ENCODE results near the gene RAB3GAP2.
"Not testable (repeated sequence)": the region's sequence is repeated elsewhere in the genome, so short reads cannot be mapped to it uniquely, and the experiment has no call there.

The RAB3GAP2 gene

DNA sequence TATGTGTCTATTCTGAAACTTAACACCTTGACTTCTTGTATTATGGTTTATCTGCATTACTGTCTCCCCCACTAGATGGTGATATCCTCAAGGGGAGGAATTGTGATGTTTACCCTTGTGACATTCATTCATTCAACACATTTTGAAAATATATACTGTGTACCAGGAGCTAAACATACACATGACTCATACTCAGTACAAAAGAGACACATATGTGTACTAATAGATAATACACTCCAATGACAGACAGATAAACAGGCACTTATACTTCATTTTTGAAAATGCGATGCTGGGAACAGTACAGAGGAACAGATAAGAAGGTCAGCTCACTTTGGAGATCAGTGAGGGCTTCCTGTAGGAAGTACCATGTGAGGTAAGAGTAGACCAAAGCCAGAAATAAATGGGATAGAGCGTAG lies 8.9 kb upstream of the RAB3GAP2 start:
- DNase-seq, result peak; percentile 58

DNA sequence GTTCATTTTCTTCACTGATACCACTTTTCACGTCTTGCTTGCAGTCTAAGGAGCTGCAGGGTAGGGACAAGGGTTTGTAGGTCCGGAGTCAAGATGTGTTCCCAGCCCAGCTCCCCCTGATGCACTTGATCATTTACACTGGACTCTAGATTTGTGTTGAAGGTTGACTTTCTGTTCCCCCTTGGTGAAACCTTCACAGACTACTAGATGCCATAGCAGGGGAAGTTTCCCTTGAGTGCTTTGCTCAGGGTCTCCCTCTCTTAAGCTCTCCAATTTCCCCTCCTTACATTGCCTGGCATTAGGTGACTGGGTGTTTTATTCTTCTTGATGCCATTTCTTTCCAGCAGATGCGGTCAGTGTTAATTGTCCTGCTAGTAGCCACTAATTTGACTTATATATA lies 8.0 kb upstream of the RAB3GAP2 start:
- DNase-seq, result no peak

DNA sequence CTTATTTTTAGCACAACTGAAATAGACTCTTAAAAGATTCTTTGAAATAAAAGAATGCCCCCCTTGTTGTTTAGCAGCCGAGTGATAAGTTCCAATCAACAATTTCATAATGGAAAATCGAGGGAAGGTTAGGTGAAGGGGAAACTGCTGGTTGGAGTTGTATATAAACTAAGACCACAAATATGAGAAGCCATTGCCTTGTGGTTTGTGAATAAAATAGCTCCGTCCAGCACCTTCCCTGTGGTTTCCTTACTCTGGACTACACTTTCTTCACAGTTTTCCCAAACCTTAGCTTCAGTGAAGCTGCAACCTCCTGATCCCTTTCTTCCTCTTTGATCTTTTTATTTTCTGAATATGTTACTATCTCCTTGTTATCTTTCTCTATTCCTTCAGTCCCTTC lies 6.7 kb upstream of the RAB3GAP2 start:
- DNase-seq, result no peak

DNA sequence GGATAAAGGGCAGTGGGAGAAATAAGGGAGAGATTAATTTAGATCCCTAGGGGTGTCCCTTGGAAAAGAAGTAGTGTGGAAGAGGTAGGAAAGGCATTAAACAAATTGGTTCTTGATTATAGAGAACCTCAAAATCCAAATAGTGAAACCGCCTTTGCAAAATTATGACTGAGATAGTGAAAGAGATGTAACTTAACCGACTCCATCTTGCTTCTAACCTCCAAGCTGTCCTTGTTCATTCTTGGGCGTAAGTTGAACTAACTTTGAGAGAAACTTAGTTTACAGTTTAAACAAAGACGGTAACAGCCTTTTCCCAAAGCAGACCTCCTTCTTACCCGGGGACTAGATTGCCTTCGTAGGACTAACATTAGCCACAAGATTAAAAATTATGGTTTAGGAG lies 3.2 kb upstream of the RAB3GAP2 start:
- DNase-seq, result no peak

DNA sequence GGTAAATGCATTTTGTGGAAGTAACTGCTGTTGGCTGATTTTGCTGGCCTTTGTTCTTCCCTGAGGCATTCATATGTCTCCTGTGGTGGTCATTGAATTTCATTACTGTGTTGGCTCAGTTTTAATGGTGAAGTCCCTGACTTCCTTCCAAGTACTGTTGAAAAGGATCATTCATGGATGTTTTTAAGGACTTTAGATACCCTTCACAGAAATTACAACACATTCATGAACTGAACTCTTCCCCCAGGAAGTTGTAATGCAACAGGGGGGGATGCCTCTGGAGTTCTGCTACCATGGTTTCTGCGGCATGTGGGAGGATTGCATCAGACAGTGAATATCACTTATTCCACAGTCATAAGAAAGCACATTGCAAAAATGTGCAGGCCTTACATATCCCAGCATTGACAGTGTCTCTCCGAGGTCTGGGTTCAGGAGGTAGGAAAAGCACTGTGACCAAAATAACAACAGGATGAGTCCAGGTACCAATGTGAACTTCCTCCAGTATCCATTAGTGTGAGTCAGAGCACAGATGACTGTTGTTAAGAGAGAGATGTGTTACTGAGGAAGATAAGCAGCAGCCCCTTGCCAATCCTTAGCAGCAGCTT lies 2.1 kb upstream of the RAB3GAP2 start:
- no peak for DNase-seq

DNA sequence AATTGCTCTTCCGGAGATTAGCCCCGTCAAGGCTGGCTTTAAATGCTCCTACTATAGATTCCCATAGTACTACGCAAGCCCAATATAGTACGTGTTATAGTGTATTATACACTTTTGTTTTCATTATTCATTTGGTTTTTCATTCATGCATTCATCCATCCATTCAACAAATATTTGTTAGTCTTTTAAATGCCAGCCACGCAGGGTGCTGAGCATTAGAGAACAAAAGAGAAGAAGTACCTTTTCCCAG lies 513 bp upstream of the RAB3GAP2 start:
- no peak for DNase-seq

DNA sequence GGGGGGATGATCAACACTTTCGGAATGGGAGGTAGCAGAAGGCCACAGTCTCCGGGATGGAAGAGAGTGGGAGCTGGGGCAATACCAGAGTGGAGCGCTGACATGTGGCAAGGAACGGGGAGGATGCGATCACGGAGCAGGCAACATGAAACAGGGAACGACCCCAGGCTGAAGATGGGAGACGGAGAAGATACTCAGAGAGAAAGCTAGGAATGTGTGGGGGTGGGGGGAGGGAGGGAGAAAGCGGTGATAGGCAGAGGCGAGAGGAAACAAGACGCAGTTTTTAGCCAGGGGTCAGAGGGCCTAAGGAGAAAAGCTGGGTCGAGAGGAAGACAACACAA lies 577 bp downstream of the RAB3GAP2 start:
- DNase-seq, result peak; percentile 46

DNA sequence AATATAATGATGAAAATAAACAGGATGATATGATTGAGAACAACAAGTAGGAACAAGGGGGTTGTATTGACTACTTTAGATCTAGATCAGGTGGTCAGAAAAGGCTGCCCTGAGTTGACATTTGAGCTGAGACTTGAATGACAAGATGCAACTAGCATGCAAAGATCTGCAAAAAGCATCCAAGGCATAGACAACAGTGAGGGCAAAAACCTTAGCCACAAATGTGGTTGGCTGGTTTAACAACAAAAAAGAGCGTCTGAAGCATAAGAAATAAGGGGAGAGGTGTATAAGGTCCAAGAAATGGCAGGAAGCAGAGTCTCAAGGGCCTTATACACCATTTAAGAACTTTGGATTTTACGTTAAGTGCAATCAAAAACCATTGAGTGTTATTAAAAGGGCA lies 3.2 kb downstream of the RAB3GAP2 start:
- DNase-seq, result no peak

DNA sequence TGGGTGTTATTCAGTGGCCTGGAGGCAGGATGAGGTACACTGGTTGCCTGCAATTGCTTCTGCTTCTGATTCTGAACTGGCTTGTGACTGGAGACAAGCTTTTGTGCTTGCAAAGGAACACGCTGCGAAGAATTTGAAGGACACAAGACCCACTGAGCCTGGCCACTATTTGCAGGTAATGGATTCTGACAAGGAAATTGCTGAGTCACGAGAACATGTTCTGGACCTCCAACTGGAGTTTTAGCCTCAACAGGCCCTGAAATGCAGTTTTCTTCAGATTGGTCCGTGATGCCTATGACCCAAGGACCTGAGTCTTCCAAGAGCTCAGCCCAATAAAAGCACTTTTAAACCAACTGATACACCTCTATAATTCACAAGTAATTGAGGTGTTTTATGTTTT lies 4.6 kb downstream of the RAB3GAP2 start:
- DNase-seq, result no peak

DNA sequence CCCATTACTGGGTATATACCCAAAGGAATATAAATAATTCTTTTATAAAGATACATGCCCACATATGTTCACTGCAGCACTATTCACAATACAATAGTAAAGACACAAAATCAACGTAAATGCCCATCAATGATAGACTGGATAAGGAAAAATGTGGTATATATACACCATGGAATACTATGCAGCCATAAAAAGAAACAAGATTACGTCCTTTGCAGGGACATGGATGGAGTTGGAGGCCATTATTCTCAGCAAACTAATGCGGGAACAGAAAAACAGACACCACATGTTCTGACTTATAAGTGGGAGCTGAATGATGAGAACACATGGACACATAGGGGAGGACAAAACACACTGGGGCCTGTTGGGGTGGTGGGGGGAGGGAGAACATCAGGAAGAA lies 12.0 kb downstream of the RAB3GAP2 start:
- not testable (repeated sequence) for DNase-seq

DNA sequence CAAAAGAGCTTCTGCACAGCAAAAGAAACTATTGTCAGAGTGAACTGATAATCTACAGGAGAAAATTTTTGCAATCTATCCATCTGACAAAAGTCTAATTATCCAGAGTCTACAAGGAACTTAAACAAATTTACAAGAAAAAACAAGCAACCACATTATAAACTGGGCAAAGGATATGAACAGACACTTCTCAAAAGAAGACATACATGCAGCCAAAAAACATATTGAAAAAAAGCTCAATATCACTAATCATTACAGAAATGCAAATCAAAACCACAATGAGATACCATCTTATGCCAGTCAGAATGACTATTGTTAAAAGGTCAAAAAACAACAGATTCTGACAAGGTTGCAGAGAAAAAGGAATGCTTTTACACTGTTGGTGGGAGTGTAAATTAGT lies 12.5 kb downstream of the RAB3GAP2 start:
- DNase-seq, result not testable (repeated sequence)

DNA sequence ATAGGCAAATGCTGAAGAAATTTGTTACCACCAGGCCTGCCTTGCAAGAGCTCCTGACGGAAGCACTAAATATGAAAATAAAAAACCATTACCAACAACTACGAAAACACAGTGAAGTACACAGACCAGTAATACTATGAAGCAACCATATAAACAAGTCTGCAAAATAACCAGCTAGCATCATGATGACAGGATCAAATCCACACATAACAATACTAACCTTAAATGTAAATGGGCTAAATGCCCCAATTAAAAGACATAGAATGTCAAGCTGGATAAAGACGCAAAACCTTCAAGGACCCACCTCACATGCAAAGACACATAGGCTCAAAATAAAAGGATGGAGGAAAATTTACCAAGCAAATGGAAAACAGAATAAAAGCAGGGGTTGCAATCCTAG lies 16.1 kb downstream of the RAB3GAP2 start:
- DNase-seq, result not testable (repeated sequence)

DNA sequence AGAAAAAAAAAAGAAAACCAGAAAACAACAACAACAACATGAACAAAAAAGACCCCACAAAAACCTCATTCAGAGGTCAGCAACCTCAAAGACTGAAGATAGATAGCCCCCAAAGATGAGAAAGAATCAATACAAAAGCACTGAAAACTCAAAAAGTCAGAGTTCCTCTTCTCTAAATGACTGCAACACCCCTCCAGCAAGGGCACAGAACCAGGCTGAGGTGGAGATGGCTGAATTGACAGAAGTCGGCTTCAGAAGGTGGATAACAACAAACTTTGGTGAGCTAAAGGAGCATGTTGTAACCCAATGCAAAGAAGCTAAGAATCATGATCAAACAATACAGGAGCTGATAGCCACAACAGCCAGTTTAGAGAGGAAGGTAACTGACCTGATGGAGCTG lies 17.0 kb downstream of the RAB3GAP2 start:
- DNase-seq, result no peak

DNA sequence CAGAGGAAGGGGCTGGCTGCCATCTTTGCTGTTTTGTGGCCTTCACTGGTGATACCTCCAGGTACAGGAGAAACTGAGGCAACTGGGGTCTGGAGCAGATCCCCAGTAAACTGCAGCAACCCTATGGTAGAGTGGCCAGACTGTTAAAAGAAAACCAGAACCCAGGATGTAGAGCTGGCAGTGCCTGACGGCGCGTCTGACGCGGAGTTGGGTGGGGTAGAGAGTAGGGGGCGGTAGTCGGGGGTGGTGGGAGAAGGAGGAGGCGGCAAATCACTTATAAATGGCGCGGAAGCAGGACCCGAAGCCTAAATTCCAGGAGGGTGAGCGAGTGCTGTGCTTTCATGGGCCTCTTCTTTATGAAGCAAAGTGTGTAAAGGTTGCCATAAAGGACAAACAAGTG lies 19.0 kb downstream of the RAB3GAP2 start:
- not testable (repeated sequence) for DNase-seq

DNA sequence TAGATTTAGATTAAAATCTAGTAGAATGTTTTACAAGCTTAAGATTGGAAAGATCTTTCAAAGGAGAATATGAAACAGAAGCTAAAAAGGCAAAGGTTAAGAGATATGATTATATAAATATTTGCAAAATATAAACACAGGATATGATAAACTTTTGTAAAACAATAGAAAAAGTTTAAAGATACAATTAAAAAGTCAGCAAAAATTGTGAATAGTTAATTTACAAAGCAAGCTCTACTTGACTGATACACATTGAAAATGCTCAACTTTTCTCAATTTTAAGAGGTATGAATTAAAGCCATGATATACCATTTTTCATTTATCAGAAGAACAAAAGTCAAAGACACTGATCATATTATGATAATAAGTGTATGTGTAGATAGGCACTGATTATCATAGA lies 21.0 kb downstream of the RAB3GAP2 start:
- DNase-seq, result no peak

DNA sequence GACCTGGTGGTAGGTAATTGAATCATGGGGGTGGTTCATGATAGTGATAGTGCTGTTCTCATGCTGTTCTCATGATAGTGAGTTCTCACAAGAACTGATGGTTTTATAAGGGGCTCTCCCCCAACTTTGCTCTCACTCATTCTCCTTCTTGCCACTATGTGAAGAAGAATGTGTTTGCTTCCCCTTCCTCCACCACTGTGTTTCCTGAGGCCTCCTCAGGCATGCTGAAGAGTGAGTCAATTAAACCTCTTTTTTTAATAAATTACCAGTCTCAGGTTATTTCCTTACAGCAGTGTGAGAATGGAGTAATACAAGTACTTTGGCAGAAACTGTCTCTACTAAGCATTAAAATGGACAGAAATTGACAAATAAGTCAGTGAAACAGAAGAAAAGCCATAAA lies 21.6 kb downstream of the RAB3GAP2 start:
- DNase-seq, result no peak

DNA sequence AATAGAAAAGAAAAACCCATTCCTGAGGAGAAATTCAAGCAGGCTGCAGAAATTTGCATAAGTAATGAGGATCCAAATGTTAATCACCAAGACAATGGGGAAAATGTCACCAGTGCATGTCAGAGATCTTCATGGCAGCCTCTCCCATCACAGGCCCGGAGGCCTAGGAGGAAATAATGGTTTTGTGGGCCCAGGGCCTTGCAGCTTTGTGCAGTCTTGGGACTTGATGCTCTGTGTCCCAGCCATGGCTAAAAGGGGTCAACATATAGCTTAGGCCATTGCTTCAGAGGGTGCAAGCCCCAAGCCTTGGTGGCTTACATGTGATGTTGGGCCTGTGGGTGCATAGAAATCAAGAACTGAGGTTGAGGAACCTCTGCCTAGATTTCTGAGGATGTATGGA lies 22.7 kb downstream of the RAB3GAP2 start:
- no peak for DNase-seq

DNA sequence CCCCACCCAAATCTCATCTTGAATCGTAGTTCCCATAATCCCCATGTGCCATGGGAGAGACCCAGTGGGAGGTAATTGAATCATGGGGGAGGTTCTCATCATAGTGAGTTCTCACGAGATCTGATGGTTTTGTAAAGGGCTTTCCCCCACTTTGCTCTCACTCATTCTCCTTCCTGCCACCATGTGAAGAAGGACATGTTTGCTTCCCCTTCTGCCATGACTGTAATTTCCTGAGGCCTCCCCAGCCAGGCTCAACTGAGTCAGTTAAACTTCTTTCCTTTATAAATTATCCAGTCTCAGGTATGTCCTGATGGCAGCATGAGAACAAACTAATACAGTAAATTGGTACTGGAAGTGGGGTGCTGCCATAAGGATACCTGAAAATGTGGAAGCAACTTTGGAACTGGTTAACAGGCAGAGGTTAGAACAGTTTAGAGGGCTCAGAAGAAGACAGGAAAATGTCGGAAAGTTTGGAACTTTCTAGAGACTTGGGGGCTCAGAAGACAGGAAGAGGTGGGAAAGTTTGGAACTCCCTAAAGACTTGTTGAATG lies 23.5 kb downstream of the RAB3GAP2 start:
- not testable (repeated sequence) for DNase-seq

DNA sequence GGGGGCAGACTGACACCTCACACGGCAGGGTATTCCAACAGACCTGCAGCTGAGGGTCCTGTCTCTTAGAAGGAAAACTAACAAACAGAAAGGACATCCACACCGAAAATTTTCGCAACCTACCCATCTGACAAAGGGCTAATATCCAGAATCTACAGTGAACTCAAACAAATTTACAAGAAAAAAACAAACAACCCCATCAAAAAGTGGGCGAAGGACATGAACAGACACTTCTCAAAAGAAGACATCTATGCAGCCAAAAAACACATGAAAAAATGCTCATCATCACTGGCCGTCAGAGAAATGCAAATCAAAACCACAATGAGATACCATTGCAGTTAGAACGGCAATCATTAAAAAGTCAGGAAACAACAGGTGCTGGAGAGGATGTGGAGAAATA lies 26.4 kb downstream of the RAB3GAP2 start:
- not testable (repeated sequence) for DNase-seq

DNA sequence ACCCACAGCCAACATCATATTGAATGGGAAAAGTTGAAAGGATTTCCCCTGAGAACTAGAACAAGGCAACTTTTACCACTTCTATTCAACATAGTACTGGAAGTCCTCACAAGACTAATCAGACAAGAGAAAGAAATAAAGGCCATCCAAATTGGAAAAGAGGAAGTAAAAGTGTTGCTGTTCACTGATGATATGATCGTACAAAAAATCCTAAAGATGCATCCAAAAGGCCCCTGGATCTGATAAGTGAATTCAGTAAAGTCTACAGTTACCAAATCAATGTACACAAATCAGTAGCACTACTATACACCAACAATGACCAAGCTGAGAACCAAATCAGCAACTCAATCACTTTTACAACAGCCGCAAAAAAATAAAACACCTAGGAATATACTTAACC lies 28.3 kb downstream of the RAB3GAP2 start:
- no peak for DNase-seq

DNA sequence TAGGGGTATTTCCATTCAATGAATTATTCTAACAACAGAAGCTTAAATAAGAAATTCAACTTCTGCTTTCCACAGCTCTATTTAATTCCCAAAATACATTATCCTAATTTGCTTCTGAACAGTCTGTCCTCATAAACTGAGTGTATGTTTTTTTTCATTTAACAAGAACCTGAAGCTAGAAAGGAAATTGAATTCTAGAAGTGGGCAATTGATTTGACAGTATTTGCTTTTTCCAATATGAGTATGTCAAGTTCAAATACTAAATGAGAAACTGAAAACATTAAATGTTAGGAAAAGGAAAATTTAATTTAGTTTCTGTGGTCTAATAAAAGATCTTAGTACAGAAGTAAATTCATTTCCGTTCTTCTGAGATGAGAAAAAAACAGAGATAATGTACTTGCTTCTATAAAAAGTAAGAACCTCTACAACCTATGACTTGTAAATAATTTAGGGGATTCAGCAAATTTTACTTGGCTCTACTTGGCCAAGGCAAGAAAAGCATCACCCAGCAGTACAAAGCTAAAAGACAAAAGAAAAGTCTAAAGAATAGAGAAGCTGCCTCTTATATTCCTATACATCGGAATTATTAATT lies 31.1 kb downstream of the RAB3GAP2 start:
- DNase-seq, result no peak

DNA sequence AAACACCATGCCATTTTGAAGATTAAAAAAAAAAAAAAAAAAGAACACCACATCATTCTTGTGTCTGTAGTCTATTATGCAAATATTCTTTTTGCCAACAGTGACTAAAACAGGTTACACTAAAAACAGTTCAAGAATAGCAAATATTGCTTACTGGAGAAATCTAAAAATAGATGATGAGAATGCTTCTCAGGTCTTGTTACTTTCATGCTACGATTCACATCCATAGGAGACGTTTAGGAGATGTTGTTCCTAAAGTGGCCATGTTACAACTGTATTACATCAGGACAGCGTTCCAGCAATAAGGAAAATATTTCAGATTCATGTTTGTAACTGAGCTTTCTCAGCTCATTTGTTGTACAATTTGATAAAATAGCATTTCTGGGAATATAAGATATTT lies 32.3 kb downstream of the RAB3GAP2 start:
- DNase-seq, result no peak

DNA sequence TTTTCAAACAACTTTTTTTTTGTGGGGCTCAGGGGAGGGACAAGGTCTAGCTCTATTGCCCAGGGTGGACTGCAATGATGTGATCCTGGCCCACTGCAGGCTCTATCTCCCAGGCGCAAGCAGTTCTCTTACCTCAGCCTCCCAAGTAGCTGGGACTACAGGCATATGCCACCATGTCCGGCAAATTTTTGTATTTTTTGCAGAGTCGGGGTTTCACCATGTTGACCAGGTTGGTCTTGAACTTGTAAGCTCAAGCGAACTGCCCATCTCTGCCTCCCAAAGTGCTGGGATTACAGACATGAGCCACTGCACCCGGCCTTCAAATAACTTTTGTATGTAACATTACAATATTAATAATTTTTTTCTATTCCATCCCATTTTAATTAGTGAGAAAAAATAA lies 33.0 kb downstream of the RAB3GAP2 start:
- no peak for DNase-seq

DNA sequence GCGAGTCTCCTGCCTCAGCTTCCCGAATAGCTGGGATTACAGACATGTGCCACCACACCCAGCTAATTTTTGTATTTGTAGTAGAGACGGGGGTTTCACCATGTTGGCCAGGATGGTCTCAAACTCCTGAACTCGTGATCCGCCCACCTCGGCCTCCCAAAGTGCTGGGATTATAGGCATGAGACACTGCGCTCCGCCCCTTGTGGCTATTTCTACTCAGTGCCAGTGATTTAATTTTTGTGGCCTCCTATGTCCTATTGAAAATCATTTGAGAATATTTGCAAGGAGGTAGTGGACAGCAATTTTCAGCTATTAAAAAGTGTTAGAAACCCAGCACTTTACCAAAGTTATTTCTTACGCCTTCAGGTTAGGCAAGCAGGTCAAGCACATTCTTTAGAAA lies 36.0 kb downstream of the RAB3GAP2 start:
- DNase-seq, result not testable (repeated sequence)

DNA sequence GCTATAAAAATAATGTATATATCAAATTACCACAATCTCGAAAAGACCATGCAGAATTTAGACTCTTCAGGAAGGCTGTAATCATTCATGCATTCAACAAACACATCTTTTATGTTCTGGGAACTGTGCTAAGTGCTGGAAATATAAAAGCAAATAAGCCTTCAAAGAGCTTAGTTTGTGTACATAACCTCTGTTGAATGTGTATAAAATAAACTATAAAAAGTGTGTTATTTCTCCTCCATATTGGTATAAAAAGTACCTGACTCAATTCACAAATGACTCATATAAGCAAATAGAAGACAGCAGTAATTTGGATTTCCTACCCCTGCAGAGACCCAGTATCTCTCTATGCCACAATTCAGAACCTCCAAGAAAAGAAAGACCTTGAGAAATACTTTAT lies 36.8 kb downstream of the RAB3GAP2 start:
- DNase-seq, result no peak

DNA sequence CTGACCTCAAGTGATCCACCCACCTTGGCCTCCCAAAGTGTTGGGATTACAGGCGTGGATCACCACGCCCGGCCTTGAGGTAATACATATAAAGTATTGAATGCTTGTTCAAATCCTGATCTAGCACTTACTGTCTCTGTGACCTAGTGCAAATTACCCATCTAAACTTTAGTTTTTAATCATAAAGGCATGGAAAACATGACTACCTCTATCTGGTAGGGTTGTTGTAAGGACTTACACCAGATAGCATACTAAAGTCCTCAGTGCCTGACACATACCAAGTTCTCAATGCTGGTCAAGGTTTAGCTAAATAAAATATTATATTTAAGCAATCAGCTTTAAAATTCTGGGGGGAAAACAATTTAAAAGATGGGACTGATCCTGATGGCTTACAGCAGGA lies 38.3 kb downstream of the RAB3GAP2 start:
- DNase-seq, result no peak
